HEK293T (cell line): ENCODE results near the gene SORT1.
"Not testable (repeated sequence)": the region's sequence is repeated elsewhere in the genome, so short reads cannot be mapped to it uniquely, and the experiment has no call there.

ENCODE experiments used
- CTCF ChIA-PET: fragments of 350-600 bp; formaldehyde crosslinking; extraction: SDS; loops from one replicate; lab custom pipeline; 2021; ENCODE audit warnings: antibody characterized with exemption, inconsistent platforms; lab: Yijun Ruan, JAX
- POLR2A ChIA-PET: fragments of 350-600 bp; formaldehyde crosslinking; extraction: SDS; loops from one replicate; lab custom pipeline; 2020; ENCODE audit warnings: antibody characterized with exemption, inconsistent platforms; lab: Yijun Ruan, JAX
- DNase-seq: peaks from one replicate; pipeline ENCODE4 v3.0.0; 2012; ENCODE audit warnings: mixed read lengths; ENCODE audit errors: extremely low spot score
- ARNT ChIP-seq: fragments of 450-650 bp; IDR thresholded peaks from 2 replicates; pipeline ENCODE4 v1.6.1; 2017; ENCODE audit warnings: mild to moderate bottlenecking
- BHLHE40 ChIP-seq: fragments of 450-650 bp; IDR thresholded peaks from 2 replicates; pipeline ENCODE4 v1.6.1; 2016; ENCODE audit warnings: mild to moderate bottlenecking, moderate library complexity, borderline replicate concordance
- CTBP1 ChIP-seq: fragments of 450-650 bp; IDR thresholded peaks from 2 replicates; pipeline ENCODE4 v1.6.1; 2016; ENCODE audit warnings: borderline replicate concordance
- ELF4 ChIP-seq: fragments of 450-650 bp; IDR thresholded peaks from 2 replicates; pipeline ENCODE4 v1.6.1; 2017; ENCODE audit warnings: antibody characterized with exemption
- FOXA1 ChIP-seq: fragments of 450-650 bp; IDR thresholded peaks from 2 replicates; pipeline ENCODE4 v1.6.1; 2016; ENCODE audit warnings: mild to moderate bottlenecking
- FOXK2 ChIP-seq: fragments of 450-650 bp; IDR thresholded peaks from 2 replicates; pipeline ENCODE4 v1.6.1; 2016; ENCODE audit warnings: mild to moderate bottlenecking
- FOXM1 ChIP-seq: fragments of 450-650 bp; IDR thresholded peaks from 2 replicates; pipeline ENCODE4 v1.6.1; 2017; ENCODE audit warnings: mild to moderate bottlenecking, borderline replicate concordance
- HDGF ChIP-seq: fragments of 450-650 bp; IDR thresholded peaks from 2 replicates; pipeline ENCODE4 v1.6.1; 2017; ENCODE audit warnings: antibody characterized with exemption, borderline replicate concordance
- L3MBTL2 ChIP-seq: fragments of 450-650 bp; conservative IDR thresholded peaks from 2 replicates; pipeline ENCODE4 v1.6.1; 2016; ENCODE audit warnings: mild to moderate bottlenecking
- LEF1 ChIP-seq: fragments of 450-650 bp; IDR thresholded peaks from 2 replicates; pipeline ENCODE4 v1.6.1; 2017; ENCODE audit warnings: mild to moderate bottlenecking, borderline replicate concordance
- NFRKB ChIP-seq: fragments of 450-650 bp; IDR thresholded peaks from 2 replicates; pipeline ENCODE4 v1.6.1; 2016; ENCODE audit warnings: mild to moderate bottlenecking, moderate library complexity
- SP1 ChIP-seq: fragments of 450-650 bp; IDR thresholded peaks from 2 replicates; pipeline ENCODE4 v1.6.1; 2017
- SUZ12 ChIP-seq: fragments of 450-650 bp; IDR thresholded peaks from 2 replicates; pipeline ENCODE4 v1.6.1; 2016; ENCODE audit warnings: mild to moderate bottlenecking
- TARDBP ChIP-seq: fragments of 450-650 bp; IDR thresholded peaks from 2 replicates; pipeline ENCODE4 v1.6.1; 2016
- ZNF384 ChIP-seq: fragments of 450-650 bp; IDR thresholded peaks from 2 replicates; pipeline ENCODE4 v1.6.1; 2016
- TF ChIP-seq, protein P1 (sequence below): fragments of 450-650 bp; IDR thresholded peaks from 2 replicates; pipeline ENCODE4 v1.6.1; 2016

The SORT1 gene

DNA sequence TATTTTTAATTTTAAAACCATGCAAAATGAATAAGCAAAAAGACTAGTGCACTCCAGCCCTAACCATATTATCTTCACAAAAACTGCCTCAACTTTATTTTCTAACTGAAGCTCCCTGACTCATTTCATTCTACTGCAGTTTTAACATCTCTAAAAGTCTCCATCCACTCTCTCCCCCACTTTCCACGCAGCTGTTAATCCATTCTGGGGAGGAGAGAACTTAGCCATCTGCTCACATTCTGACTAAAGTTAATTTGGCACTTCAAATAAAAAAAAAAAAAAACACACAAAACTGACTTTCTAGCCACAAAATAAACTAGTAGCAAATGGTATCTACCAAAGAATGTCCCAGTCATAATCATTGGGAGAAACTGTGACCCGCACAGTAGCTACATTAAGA lies 85.5 kb downstream of the SORT1 start:
- TF ChIP-seq NFRKB (no peak), L3MBTL2 (no peak), TARDBP (no peak), FOXA1 (no peak), LEF1 (no peak), SUZ12 (no peak), ELF4 (no peak), CTBP1 (no peak), FOXM1 (no peak), ZNF384 (no peak), BHLHE40 (no peak), FOXK2 (no peak), HDGF (no peak), SP1 (no peak), ARNT (no peak)
- TF ChIP-seq, protein P1, sequence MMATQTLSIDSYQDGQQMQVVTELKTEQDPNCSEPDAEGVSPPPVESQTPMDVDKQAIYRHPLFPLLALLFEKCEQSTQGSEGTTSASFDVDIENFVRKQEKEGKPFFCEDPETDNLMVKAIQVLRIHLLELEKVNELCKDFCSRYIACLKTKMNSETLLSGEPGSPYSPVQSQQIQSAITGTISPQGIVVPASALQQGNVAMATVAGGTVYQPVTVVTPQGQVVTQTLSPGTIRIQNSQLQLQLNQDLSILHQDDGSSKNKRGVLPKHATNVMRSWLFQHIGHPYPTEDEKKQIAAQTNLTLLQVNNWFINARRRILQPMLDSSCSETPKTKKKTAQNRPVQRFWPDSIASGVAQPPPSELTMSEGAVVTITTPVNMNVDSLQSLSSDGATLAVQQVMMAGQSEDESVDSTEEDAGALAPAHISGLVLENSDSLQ, result no peak
- DNase-seq, result no peak
- POLR2A ChIA-PET, result no interaction called here
- CTCF ChIA-PET, result no interaction called here

DNA sequence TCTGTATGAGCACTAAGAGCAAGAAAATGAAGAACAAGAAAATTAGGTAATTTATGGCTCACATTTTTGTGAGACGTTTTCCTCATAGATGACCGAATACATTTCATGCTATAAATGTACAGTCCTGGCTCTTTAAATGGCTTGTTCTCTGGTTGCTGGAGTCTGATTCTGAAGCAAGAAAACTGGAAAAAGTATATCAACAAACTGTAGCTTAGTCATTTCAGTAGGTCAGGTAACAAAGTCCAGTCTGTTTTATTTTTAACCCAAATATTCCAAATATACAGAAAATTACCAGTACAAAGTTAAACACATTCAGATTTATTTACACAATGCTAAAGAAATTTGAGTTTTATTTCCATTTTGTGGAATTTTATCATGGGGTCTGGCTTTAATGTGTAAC lies 88.4 kb downstream of the SORT1 start:
- ChIA-PET CTCF (no interaction called here), POLR2A (no interaction called here)
- no peak for DNase-seq
- no peak for TF ChIP-seq SP1
- TF ChIP-seq NFRKB, result no peak
- TF ChIP-seq FOXK2, result no peak
- no peak for TF ChIP-seq FOXA1
- TF ChIP-seq ZNF384, result no peak
- TF ChIP-seq, protein P1, result no peak
- no peak for TF ChIP-seq ELF4
- no peak for TF ChIP-seq LEF1
- no peak for TF ChIP-seq ARNT
- TF ChIP-seq FOXM1, result no peak
- TF ChIP-seq BHLHE40, result no peak
- TF ChIP-seq CTBP1, result no peak
- TF ChIP-seq SUZ12, result no peak

DNA sequence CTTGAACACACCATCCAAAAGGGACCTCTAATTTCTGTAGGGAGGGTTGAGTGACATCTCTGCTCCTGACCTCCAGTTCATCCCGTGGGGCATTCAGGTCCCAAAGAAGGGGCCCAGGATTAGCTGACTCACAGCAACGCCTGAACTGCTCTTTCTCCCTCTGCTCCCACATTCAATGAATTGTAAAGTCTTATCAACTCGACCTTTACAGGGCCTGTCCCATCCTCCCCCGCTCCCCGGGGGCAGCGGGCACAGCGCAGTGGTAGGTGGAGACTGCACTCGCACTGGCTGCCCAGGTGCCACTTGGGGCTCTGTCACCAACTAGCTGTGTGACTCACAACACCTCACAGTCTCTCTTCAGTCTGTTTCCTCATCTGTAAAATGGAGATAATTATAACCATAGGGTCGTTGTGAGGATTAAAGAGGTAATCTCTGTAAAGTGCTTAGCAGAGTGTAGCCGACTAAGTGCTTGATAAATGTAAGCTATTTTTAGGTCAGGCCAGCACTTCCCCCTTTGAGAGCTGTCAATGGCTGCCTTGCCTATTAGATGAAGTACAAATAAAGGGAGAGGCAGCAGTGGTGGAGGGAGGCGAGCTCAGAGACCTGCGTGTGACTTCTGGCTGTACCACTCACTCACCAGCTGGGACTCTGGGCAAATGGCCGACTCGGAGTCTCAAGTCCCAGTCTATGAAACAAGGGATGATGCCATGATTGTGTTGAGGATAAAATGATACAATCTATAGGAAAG lies 90.3 kb downstream of the SORT1 start:
- DNase-seq, result no peak
- ChIA-PET POLR2A (interaction anchor here (0.7 to 1.4 kb wide), 2 partner anchors 11 to 25 kb away, joined by 3 to 5 read pairs; partner anchors contain the start of gene PSRC1), CTCF (interaction anchor here (0.6 to 1.0 kb wide), 4 partner anchors 10 to 654 kb away, joined by 3 to 5 read pairs (median 4); no protein-coding TSS in a partner anchor)
- TF ChIP-seq CTBP1 (no peak), L3MBTL2 (no peak), HDGF (no peak), ARNT (no peak)

DNA sequence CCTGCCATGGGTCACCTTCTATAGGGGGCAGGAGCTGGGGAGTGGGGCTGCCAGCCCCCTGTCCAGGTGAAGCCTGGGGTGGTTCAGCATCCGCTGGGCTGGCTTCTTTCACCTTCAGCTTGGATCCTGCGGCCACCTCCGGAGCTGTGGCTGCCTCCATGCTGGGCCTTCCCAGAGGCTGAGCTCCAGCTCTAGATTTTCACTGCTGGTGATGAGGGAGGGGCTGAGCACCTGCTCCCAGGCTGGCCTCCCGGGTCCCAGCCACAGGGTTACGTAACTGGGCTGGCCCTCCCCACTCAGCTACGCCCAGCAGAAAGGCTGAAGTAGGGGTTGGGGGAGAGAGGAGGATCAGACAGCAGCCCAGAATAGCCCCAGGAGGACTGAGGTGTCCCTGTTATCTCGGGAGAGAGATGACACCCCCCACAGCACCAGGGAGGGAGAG lies 90.9 kb downstream of the SORT1 start, which contains the start of gene MYBPHL:
Gene MYBPHL, minus strand, starts transcription at position 180 of the 442 bp plus-strand sequence. Its CDS starts 20 bp downstream, at position 160.
- TF ChIP-seq L3MBTL2 (no peak), NFRKB (no peak), FOXA1 (no peak), HDGF (no peak), SP1 (no peak), ARNT (no peak), FOXK2 (no peak), ELF4 (no peak)
- ChIA-PET CTCF (interaction anchor here (0.6 to 1.4 kb wide), 2 partner anchors 225 to 654 kb away, joined by 4 to 5 read pairs; no protein-coding TSS in a partner anchor), POLR2A (interaction anchor here (0.7 to 1.4 kb wide), 2 partner anchors 11 to 24 kb away, joined by 3 to 5 read pairs; partner anchors contain the start of gene PSRC1)
- DNase-seq, result no peak

DNA sequence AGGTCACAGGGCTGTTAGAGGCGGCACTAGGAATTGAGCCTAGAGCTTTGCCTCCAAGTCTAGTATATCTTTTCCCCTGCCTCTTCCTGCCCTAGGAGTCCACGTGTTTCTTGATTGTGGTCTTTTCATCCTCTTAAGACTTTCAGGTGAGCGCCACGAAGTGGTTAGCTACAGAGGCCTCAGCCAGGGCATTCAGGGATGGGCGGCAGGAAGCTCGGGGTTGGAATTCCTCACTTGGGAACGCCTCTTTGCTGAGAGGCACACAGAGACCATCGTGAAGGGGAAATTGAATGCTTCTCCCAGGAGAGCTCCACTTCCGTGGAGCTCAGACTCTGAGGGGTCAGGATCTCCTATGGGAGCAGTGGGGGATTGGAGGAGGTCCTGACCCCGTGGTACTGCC lies 91.7 kb downstream of the SORT1 start:
- DNase-seq, POLR2A ChIA-PET: not testable (repeated sequence)
- CTCF ChIA-PET, result interaction anchor here (1.4 kb wide), 1 partner anchor 226 kb away, joined by 4 read pairs; no protein-coding TSS in a partner anchor

DNA sequence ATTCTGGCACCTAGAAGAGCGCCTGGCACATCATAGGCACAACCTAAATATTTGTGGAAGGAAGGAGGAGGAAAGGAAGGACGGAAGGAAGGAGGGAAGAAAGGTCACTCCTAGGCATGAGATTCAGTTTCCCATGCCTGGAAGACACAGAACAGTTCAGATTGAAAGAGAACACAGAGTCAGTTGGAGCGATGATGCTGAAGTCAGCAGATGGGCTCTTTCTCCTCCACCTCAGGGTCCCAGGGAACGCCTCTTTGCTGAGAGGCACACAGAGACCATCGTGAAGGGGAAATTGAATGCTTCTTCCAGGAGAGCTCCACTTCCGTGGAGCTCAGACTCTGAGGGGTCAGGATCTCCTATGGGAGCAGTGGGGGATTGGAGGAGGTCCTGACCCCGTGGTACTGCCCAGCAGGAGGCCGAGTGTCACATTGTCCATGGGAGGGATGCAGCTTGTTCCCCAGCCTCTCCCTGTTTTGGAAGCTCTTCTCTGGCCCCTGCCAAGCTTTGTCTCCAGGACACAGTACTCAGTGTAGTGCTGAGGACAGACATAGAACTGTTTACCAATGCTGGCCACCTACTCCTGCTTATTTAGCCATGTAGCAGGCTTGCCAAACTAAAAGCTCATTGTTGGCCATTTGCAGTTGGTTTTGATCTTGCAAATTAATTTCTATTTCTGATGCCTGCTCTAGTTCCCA lies 93.3 kb downstream of the SORT1 start:
- no peak for DNase-seq
- POLR2A ChIA-PET, result interaction anchor here (0.6 to 1.1 kb wide), 2 partner anchors 14 to 21 kb away, joined by 3 to 5 read pairs; partner anchors contain the start of gene PSRC1
- CTCF ChIA-PET, result no interaction called here

More for the DNA sequence above, 93.3 kb downstream of the SORT1 start:
- TF ChIP-seq TARDBP (no peak), CTBP1 (no peak), LEF1 (no peak), NFRKB (no peak), L3MBTL2 (no peak), ELF4 (no peak), ARNT (no peak), SUZ12 (no peak), HDGF (no peak), FOXA1 (no peak), SP1 (no peak), FOXK2 (no peak)
- TF ChIP-seq, protein P1, result no peak
